A204.1 (cell line): ENCODE data around the gene EYA2.

Experiments used
- FAIRE-seq: peaks from 2 replicates; lab custom pipeline; 2012; peaks lifted over from hg19 to GRCh38; lab: Jason Lieb, UNC

The EYA2 gene

GRCh38 chr20:47041396-47041899 lies 146.8 kb downstream of the EYA2 start:
- FAIRE-seq, result no peak

GRCh38 chr20:47042464-47042863 lies 147.8 kb downstream of the EYA2 start:
- no peak for FAIRE-seq

GRCh38 chr20:47043086-47043485 lies 148.4 kb downstream of the EYA2 start:
- no peak for FAIRE-seq

GRCh38 chr20:47044938-47045337 lies 150.3 kb downstream of the EYA2 start:
- no peak for FAIRE-seq

- FAIRE-seq, result no peak
Observed at GRCh38 chr20:47048054-47048453, 153.4 kb downstream of the EYA2 start.

- FAIRE-seq, result no peak
Observed at GRCh38 chr20:47049771-47050170, 155.1 kb downstream of the EYA2 start.

GRCh38 chr20:47050996-47051395 lies 156.4 kb downstream of the EYA2 start:
- no peak for FAIRE-seq

GRCh38 chr20:47051936-47052526 lies 157.4 kb downstream of the EYA2 start:
- FAIRE-seq, result no peak

- no peak for FAIRE-seq
Observed at GRCh38 chr20:47054506-47054905, 159.9 kb downstream of the EYA2 start.

GRCh38 chr20:47054945-47055344 lies 160.3 kb downstream of the EYA2 start:
- FAIRE-seq, result no peak

GRCh38 chr20:47055699-47056369 lies 161.2 kb downstream of the EYA2 start:
- no peak for FAIRE-seq

GRCh38 chr20:47057661-47058060 lies 163.0 kb downstream of the EYA2 start:
- no peak for FAIRE-seq

GRCh38 chr20:47058236-47058635 lies 163.6 kb downstream of the EYA2 start:
- no peak for FAIRE-seq

- no peak for FAIRE-seq
Observed at GRCh38 chr20:47059536-47059935, 164.9 kb downstream of the EYA2 start.

- no peak for FAIRE-seq
Observed at GRCh38 chr20:47061549-47061948, 166.9 kb downstream of the EYA2 start.

GRCh38 chr20:47062226-47062890 lies 167.7 kb downstream of the EYA2 start:
- FAIRE-seq, result no peak

GRCh38 chr20:47063407-47063806 lies 168.8 kb downstream of the EYA2 start:
- no peak for FAIRE-seq

GRCh38 chr20:47063808-47064207 lies 169.2 kb downstream of the EYA2 start:
- no peak for FAIRE-seq

GRCh38 chr20:47066484-47067270 lies 172.0 kb downstream of the EYA2 start:
- FAIRE-seq, result no peak

GRCh38 chr20:47067776-47068175 lies 173.1 kb downstream of the EYA2 start:
- FAIRE-seq, result no peak

GRCh38 chr20:47070176-47070575 lies 175.5 kb downstream of the EYA2 start:
- no peak for FAIRE-seq

GRCh38 chr20:47071646-47072185 lies 177.1 kb downstream of the EYA2 start:
- FAIRE-seq, result no peak
